GM04503 (cell line): Measurements from ENCODE around the gene MT4.

Experiments
- DNase-seq: peaks from one replicate; pipeline ENCODE4 v3.0.0-alpha.2; 2012; ENCODE audit warnings: low read depth

The MT4 gene

DNA sequence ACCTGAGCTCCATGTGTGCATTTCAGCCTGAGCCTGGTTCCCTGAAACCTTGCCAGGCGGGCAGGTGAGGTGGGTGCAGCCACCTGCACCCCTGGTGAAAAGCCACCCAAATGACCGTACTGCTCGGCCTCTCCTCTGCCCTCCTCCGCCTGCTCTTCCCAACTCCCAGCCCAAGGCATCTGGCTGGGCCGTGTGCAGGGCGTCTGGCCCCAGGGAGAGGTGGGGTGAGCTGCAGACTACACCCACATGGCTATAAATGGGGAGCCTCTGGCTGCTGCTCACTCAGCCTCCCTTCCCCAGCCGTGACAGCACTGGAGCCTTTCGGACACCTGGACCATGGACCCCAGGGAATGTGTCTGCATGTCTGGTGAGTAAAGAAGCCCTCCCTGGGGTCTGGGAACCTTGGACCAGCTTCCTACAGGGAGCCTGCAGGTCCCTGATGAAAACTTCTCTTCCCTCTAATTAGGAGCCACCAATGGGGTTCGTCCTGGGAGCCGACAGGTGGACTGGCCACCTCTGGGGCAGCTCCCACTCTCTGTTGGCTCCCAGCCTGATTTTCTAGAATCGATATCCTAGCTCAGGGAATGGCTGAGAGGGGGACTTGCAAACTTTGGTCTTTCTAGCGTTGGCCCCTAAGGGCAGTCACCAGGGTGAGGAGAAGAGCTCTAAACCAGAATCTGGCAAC is at the start of gene MT4:
TSS of gene MT4 (plus strand) at position 281 of the 685 bp plus-strand sequence. CDS start at position 337, 56 bp downstream.
- DNase-seq, result no peak

DNA sequence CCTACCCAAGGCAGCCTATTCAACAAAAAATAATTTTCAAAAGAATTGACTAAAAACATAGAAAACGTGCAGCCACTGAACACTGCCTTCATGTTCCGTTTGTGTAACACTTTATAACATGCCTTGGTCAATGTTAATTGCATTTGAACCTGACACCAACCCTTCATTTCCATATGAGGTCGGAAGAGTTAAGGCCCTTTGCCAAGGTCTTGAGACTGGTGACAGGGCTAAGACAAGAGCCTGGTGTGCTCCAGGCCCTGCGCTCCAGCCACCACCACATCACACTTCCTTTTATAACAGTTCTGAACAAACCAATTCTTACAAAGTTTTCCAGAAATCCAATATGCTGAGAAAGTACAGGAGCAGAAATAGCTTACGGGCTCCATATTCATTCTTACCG is 49.2 kb upstream of the MT4 start:
- DNase-seq, result no peak

DNA sequence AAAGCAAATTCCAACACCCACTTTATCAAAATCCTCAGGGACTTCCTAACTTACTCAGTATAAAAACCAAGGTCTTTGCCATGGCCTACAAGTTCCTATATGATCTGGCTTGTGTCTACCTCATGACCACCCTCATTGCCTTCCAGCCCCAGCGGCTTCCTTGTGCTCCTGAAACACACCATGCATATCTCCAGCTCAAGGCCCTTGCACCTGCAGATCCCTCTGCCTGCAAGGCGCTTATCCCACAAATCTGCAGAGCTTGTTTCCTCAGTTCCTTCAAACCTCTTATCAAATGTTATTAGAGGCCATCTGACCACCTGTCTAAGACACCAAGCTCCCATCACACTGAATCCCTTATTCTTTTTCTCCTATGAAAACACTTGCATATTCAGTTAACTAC is 47.7 kb upstream of the MT4 start:
- DNase-seq, result no peak

DNA sequence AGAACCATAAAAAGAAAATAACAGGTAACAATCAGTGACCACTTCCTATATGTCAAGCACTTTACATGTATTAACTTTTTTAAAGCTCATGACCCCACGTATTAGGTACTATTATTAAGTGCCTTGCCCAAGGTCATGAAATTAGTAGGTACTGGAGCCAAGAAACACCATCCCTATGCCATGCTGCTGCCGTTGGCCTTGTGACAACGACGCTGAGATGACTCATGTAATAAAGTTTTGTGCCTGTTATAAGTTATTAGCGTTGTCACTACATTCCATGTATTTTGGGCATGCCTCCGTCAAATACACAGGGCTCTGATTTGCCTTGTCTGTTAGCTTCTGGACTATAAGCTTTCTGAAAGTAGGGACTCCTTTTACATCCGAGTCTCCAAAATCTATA is 46.4 kb upstream of the MT4 start:
- no peak for DNase-seq

DNA sequence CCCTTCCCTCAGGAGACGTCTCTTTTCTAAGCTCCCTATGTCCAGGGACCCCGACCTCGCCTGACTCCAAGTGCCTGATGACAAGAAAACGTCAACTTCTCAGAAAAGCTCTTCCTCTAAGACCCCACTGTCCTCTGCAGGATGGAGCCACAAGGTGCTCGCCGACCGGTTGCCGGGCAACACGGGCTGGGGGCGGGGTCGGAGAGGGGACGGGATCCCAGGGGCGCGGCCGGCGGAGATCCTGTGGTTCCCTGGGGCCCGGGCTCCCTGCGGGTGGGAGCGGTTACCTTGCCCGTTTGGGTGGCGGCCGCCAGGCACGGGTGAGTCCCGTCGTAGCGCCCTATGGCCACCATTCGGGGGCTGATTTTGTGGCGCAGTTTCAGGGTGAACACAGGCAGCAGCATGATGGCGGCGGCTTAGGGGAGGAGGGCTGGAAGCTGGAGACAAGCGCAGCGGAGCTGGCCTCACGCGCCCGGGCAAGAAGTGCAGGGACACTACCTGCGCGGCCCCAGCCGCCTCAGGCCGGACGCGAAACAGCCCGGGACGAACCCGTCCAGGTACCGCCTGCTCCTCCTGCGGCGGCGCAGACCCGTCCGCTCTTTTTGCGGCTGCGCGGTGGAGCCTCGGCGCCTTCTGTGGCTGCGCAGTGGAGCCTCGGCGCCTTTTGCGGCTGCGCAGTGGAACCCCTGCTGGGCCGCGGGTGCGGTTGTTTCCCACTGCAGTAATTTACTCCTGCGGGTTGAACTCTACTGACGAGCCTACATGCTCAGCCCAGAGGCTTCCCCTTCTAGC is 45.2 kb upstream of the MT4 start, which contains the start of gene BBS2:
TSS of gene BBS2 (minus strand) at position 566 of the 792 bp plus-strand sequence. CDS start at position 404, 162 bp downstream.
- no peak for DNase-seq

DNA sequence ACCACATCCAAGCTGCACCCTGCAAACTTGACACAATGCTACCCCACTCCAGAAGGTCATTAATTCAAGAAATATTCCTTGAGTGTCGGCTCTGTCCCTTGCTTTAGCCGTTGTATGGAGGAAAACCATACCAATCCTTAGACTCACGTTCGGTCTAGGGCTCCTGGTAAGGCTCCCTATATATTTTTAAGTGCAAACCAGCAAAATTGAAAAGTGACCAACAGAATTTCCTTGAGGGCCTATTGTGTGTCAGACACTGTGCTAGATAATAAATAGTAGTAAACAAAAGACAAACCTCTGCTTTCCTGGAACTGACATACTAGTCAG is 44.7 kb upstream of the MT4 start:
- no peak for DNase-seq

DNA sequence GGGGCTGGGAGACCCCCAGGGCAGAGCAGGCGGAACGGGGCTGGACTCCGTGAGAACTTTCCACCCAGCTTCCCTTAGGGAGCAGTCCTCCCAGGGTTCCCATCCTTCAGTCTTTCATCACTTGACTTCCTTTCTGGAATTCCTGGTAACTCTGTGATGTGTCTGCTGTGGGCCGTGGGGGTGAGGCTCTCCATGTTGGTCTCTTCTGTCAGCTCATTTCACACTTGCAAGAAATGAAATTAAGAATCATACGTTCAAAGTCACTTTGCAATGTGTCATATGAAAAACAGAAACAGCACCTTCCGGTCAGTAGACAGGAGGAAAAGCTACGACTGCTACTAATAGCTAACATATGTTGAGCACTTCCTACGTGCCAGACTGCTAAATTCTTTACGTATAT is 39.6 kb upstream of the MT4 start:
- no peak for DNase-seq

DNA sequence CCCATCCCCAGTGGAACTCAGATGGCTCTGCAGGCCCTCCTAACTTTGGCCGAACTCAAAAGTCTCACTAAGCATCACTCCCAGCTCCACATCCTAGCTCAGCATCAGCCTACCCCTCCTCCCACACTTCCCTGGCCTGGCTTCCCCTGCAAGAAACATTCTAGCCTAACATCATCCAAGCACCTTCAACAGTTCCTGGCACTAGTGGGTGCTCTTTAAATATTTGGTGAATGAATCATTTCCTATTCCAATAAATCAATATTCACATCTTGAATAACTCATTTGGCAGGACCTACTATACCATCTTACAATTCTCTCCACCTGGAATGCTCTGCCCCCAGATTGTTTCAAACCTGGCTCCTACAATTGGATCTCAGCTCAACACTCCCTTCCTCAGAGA is 34.0 kb upstream of the MT4 start:
- no peak for DNase-seq

DNA sequence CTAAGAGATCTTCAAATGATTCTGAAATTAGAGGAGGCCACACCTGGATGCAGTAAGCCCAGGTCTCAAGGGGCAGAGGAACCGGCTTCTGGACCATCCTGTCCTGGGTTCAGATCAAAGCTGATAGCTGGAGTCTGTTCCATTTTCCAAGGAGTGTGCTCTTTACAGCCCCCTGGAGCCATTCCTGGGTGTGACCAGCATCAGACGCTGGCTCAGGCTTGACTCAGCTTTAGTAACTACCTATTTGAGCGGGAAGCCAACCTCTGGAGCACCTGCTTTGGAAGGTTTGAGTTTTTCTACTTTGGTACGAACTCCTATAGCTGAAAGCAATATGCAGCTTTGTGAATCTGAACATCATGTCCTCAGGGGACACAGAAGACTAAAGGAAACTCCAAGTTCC is 32.2 kb upstream of the MT4 start:
- DNase-seq, result no peak

DNA sequence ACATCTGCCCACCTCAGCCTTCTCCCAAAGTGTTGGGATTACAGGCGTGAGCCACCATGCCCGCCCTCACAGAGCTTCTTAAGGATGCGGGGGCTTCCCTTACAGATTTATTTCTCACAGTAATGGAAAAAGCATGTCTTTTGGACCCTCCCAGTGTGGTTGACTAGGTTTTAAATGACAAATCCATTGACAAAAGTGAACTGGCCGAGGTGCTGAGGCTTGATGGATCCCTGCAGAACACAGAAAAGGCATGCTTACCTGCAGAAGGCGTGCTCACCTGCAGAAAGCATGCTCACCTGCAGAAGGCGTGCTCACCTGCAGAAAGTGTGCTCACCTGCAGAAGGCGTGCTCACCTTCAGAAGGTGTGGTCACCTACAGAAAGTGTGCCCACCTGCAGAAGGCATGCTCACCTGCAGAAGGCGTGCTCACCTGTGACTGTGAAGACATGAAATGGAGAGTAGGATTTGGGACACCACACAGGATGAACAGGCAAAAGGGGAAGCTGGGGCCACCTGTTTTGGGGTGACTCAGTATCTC is 30.0 kb upstream of the MT4 start:
- no peak for DNase-seq

DNA sequence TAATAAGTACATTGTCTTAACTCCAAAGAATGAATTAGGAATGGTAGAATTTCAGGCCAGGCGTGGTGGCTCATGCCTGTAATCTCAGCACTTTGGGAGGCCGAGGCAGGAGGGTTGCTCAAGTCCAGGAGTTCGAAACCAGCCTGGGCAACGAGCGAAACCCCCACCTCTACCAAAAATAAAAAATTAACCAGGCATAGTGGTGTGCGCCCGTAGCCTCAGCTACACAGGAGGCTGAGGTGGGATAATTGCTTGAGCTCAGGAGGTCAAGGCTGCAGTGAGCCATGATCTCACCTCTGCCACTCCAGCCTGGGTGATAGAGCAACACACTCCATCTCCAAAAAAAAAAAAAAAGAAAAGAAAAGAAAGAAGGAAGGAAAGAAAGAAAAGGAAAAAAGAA is 26.5 kb upstream of the MT4 start:
- no peak for DNase-seq

DNA sequence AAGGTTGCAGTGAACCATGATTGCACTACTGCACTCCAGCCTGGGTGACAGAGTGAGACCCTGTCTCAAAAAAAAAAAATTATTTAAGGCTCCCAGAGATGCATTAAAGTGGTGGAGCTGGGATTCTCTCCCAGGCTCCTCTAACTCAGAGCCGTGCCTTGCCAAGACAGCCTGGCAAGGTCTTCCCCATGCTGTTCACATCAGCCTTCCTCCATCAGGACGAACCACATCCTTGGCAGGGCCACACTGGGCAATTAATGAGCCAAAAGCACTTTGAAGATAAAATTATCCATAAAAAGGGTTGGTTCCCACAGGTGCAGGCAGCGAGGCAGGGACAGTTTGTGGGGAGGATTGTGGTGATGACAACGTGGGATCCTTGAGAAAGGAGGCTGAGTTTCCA is 25.2 kb upstream of the MT4 start:
- DNase-seq, result no peak

DNA sequence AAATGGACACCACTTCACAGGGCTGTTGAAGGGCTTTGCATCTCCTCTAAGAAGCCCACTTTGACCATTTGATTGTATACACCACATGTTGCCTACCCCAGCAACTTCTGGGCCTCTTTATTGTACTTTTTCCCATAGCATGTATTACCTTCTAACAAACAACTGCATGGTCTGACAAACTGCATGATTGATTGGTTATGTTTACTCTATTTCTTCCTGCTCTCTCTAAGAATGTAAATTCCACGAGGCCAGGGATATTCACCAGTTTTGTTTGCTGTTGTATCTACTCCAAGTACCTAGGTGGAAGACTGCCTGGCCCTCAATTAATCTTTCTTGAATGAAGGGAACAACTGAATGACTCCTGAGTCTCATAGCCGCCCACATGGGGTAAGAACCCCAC is 22.8 kb upstream of the MT4 start:
- DNase-seq, result no peak

DNA sequence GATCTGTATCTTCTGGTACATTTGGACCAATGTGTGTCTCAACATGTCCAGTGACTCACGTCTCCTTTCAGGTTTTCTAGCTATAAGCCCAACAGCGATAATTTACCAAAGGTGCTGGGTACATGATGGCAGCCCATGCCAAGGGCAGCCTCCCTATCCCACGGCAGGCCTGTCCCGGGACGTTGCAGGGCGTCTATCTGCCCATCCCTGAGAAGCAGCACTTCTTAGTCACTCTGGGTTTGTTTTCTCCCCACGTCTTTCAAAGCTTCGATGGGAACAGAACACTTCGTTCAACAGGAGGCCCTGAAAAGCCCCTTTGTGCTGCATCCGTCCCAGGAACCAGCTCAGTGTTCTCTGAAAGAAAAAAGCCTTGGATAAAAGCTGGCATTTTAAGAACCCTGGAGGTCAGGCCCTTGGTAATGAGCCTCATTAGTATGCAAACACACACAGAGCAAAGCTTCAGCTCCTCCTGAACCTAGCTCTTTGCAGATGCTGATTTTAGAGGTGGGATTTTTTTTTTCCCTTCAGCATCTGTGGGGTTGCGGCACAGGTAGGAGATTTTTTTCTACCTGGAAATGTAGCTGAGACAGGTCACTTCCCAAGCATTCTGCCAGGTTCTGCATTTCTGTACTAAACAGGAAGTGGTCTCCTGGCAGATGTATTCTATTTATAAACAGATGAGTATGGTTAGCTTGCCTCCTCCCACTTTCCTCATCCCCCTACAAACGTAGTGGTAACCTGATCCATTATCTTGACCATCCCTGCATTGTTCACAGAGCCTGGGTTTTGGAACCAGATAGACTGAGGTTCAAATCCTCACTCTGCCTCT is 17.5 kb upstream of the MT4 start:
- no peak for DNase-seq

DNA sequence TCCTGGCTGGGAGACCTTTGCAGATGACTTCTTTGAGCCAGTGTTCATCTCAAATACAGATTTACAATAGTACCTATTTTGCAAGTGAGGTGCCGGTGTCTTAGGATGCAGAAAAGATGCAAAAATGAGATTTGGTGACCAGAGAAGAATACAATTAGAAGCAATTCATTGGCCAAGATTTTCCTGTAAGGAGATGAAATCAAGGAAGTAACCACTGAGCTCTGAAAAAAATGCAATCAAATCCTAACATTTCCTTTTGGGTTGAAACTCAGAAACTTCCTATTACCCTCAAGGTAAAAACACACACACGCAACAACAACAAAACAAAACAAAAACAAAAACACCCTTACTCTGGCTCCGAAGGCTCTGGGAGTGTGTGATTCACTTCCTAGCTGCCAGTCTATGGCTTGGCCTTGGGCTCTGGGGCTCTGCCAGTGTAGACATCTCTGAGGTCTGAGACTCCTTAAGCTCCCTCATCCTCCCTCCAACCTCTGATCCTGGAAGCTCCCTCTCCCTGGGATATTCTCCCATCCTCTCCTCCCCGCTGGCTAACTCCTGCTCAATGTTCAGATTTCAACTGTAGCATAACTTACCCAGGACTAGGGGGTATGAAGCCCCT is 16.8 kb upstream of the MT4 start:
- DNase-seq, result no peak

DNA sequence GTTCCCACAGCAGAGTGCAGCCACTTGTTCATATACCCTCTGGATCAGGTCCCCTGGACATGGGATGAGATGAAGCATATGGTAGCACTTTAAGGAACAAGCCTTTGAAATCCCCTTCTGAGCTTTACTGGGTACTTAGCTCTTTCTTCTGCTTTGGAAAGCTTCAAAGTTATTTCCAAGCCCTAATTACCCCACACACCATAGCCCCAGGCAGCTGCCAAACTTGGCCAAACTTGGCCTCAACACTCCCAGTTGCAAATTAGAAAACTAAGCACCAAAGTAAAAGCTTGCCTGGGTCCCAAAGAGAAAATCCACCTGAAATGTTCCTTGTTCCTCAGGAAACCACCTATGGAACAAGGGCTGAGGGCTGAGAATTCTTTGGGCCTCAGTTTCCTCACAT is 15.7 kb upstream of the MT4 start:
- DNase-seq, result no peak

DNA sequence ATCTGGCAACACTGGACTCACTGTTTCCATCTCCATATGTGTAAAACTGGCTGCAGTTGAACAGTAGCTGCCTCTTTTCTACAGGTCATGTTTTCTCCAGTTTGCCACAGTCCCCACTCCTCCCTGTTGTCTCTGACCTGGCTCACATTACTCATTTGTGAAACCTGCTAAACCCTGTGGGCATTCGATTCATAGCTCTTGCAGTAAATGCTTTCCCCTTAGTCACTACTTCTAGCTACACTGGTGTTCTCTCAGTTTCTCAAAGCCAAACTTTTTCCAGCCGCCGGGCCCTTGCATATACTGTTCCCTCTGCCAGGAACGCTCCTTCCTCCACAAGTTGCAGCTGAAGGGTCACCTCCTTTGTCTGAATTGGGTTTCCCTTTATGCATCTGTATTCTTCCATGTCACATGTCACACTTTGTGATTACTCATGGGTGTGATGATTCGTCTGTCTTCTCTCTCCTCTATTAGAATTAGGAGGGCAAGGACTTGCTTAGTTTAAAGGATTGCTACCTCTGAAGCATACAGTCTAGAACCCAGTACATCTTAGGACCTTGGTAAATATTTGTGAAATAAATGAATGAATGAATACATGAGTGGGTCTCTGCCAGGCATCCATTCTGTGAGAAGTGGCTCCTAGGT is 15.0 kb upstream of the MT4 start:
- no peak for DNase-seq

DNA sequence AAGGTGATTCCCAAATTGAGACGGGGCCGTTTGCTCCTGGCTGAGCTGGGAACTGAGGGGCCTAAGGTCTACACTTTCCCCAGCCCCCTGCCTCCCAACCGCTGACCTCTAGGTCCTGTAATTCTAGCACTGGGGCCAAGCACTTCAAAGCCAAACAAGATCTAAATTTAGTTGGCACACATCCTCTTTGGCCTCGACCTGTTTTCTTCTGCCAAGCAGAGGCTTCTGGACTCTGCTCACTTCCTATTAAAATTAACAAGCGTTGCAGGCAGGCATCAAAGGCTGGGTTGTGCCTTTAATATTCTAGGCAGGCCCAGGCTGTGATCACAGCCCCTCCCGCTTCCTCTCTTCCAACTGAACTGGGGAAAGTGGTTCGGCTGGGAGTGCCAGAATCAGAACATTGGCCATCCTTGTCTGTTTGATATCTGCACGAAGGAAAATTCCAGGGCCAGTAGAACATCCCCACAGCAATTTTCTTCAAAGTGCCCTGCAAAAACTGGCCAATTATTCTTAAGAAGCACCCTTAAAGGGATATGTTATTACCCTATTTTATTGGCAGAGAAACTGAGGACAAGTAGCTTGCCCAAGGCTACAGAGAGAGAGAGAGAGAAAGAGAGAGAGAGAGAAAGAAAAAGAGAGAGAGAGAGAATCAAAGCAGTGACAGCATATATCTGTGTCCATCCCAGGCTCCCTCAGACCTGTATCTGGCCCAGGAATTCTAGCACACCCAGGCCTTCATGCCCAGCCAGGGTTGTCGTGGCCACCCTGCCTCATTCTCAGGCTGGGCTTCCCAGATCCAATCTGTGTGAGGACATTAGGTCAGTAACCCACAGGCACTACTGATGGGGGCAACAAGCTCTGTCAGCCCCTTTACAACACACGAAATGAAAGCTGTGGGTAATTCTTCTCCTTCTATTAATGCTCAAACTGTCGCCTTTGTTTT is 12.8 kb upstream of the MT4 start:
- DNase-seq, result no peak

DNA sequence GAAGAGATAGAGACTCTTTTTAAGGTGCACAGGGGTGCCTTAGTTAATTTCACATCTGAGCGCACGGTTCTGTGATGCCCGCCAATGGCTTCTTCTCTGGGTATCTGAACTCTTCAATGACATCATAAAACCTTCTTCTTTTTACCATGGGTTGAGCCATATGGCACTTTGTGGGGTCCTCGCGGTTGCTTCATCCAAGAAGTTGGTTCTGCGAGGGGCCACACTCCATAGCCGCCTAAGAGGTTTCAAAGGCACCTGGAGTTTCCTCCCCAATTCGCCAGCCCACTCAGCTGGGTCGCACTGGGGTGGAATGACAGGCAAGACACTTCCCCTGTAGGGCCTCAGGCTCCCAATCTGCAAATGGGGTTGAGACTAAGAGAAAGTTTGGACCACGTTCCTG is 10.4 kb upstream of the MT4 start:
- DNase-seq, result no peak

DNA sequence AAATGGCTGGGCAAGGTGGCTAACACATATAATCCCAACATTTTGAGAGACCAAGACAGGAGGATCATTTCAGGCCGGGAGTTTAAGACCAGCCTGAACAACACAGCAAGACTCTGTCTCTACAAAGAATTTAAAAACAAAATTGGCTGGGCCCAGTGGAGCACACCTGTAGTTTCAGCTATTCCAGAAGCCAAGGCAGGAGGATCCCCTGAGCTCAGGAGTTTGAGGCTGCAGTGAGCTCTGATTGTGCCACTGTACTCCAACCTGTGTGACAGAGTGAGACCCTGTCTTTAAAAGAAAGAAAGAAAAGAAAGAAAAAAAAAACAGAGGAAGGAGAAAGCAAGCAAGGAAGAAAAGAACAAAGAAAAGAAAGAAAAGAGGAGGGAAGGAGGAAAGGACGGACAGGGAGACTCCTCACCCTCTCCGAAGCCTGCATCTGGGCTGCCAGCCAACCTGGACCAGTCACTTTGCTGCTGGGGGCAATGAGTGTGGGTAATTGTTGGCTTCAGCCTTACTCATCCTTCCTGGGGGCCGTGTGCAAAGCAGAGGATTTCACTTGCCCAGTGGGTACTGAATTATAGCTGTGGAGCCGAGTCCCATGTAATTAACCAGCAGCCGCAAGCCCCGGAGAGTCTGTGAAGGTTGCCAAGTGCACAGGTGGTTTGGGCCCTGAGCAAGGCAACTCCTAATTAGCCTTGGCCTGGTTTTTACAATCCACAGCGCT is 6.7 kb upstream of the MT4 start:
- peak; percentile 27 for DNase-seq
